Keratinocyte (primary cell): ENCODE results near the gene NLRC5. TPM values are rescaled to one million over a fixed set of nuclear protein-coding genes. Genes with fewer than 3 reads are reported as not detected.

ENCODE experiments used
- DNase-seq: peaks from one replicate; pipeline ENCODE4 v3.0.0-alpha.2; 2011; ENCODE audit warnings: low read depth, missing footprints, low spot score
- FAIRE-seq: peaks from 2 replicates; lab custom pipeline; 2011; peaks lifted over from hg19 to GRCh38; lab: Jason Lieb, UNC
- H2AFZ ChIP-seq: 2 replicates; pipeline ENCODE4 v1.6.0; 2012; ENCODE audit warnings: low read length, control low read depth, inconsistent platforms; ENCODE audit not compliant: control insufficient read depth
- H3K27ac ChIP-seq: 2 replicates; pipeline ENCODE4 v1.5.1; 2011; ENCODE audit warnings: low read length; ENCODE audit not compliant: control insufficient read depth, insufficient read depth
- H3K27me3 ChIP-seq: 3 replicates; pipeline ENCODE4 v1.6.0; 2011; ENCODE audit warnings: low read length; ENCODE audit not compliant: control insufficient read depth, insufficient read depth; ENCODE audit errors: extremely low read depth
- H3K36me3 ChIP-seq, 2 experiments: 2 replicates in 1 of 2; 3 replicates in 1 of 2; pipeline ENCODE4 v1.5.1; 2011; ENCODE audit warnings: low read length in 2 of 2, mild to moderate bottlenecking in 1 of 2; ENCODE audit not compliant: control insufficient read depth in 2 of 2, insufficient read depth in 2 of 2; ENCODE audit errors: extremely low read depth in 1 of 2
- H3K4me1 ChIP-seq: 3 replicates; pipeline ENCODE4 v1.5.1; 2011; ENCODE audit warnings: low read length; ENCODE audit not compliant: control insufficient read depth, insufficient read depth; ENCODE audit errors: extremely low read depth
- H3K4me2 ChIP-seq: 3 replicates; pipeline ENCODE4 v1.6.0; 2011; ENCODE audit warnings: low read depth, low read length; ENCODE audit not compliant: control insufficient read depth, insufficient read depth; ENCODE audit errors: extremely low read depth
- H3K4me3 ChIP-seq, 3 experiments: fragments of 200-600 bp in 1 of 3; sonication (generic) in 1 of 3; 2 replicates in 2 of 3; 3 replicates in 1 of 3; pipeline ENCODE4 v1.5.1; 2011 to 2016; ENCODE audit warnings: low read length in 3 of 3, mild to moderate bottlenecking in 3 of 3, control low read depth in 2 of 3, inconsistent platforms in 1 of 3, low read depth in 1 of 3, mixed read lengths in 1 of 3, mixed run types in 1 of 3, moderate library complexity in 1 of 3; ENCODE audit not compliant: control insufficient read depth in 2 of 3, insufficient read depth in 2 of 3; ENCODE audit errors: extremely low read depth in 1 of 3
- H3K79me2 ChIP-seq: 2 replicates; pipeline ENCODE4 v1.6.0; 2012; ENCODE audit warnings: low read length; ENCODE audit not compliant: control insufficient read depth, insufficient read depth
- H3K9ac ChIP-seq: 3 replicates; pipeline ENCODE4 v1.6.0; 2011; ENCODE audit warnings: low read length; ENCODE audit not compliant: control insufficient read depth, insufficient read depth; ENCODE audit errors: extremely low read depth
- H3K9me1 ChIP-seq: 3 replicates; pipeline ENCODE4 v1.6.0; 2011; ENCODE audit warnings: low read length; ENCODE audit not compliant: control insufficient read depth, insufficient read depth; ENCODE audit errors: extremely low read depth
- H3K9me3 ChIP-seq: 2 replicates; pipeline ENCODE4 v1.5.1; 2012; ENCODE audit warnings: low read depth, low read length; ENCODE audit not compliant: control insufficient read depth
- H4K20me1 ChIP-seq: 3 replicates; pipeline ENCODE4 v1.6.0; 2011; ENCODE audit warnings: low read length; ENCODE audit not compliant: control insufficient read depth, insufficient read depth; ENCODE audit errors: extremely low read depth
- EZH2 ChIP-seq: IDR thresholded peaks from one replicate; pipeline ENCODE4 v1.6.1; 2012; ENCODE audit warnings: inconsistent platforms, mild to moderate bottlenecking, low read length, moderate library complexity
- dilution Hi-C: fragments of 300-500 bp; cut with MboI; formaldehyde crosslinking; loops from one replicate; pipeline ENCODE4 v1.7.0; 2020; ENCODE audit warnings: low sequenced_read_pairs; ENCODE audit not compliant: extremely low pct_ligation_motif_present
- polyA plus RNA-seq, 5 experiments: library from polyadenylated mRNA; depleted of rRNA in 3 of 5; stranded (reverse) in 3 of 5; stranded (forward) in 1 of 5; unstranded in 1 of 5; fragments of >200 nt; gene quantifications; 1 replicate in 1 of 5; 2 replicates in 3 of 5; 3 replicates in 1 of 5; pipeline versions ENCODE4 v1.2.1 to v1.2.3, GENCODE V29; 2011 to 2012; ENCODE audit warnings: missing spikeins in 2 of 5, low read depth in 1 of 5, low replicate concordance in 1 of 5
- TF ChIP-seq, protein P1 (sequence below), 3 experiments: IDR thresholded peaks in 1 of 3; conservative IDR thresholded peaks in 1 of 3; optimal IDR thresholded peaks in 1 of 3; 2 replicates in 2 of 3; 3 replicates in 1 of 3; pipeline versions ENCODE3 to v1.5.1; 2011; ENCODE audit warnings: low read length in 3 of 3, mild to moderate bottlenecking in 3 of 3, moderate library complexity in 2 of 3, control low read depth in 1 of 3, inconsistent platforms in 1 of 3; ENCODE audit not compliant: insufficient read depth in 2 of 3; ENCODE audit errors: extremely low read depth in 1 of 3

Gene NLRC5
- polyA plus RNA-seq, 1 donor (not counting 4 experiments of a cell fraction or from before 2014, with no cell fraction given), result 7.8 TPM

DNA sequence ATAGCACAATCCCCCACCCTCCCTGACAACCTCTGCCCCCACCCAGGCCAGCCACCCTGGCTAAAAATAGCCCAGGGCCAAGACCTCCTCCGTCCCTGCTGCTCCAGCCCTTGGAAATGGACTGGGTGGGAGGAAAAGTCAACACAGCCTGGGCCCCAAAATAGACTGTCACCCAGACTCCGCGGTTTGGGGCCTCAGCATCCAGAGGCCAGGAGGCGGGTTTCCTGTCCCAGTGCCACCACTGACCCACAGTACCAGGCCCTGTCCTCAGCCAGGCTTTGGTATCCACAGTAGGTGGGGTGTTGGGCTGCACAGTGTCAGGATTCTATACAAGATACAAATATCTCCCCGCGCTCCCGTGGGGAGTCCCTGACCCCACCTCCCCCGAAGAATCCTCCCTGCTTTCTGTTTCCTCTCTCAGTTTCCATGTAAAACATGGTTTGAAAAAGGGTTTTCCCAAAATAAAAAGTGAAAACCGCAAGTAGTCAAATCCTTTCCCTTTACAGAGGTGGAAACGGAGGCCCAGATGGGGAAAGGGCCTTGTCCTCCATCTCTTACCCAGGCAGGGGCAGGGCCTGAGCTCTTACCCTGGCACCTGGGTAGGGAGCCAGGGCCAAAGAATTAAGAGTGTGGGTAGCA lies 123.2 kb downstream of the NLRC5 start:
- FAIRE-seq (no peak), DNase-seq (no peak)
- H3K9ac ChIP-seq, result no peak overlapping the region
- no peaks in the 10 kb centered on the region for H3K79me2 ChIP-seq
- H3K27me3 ChIP-seq, result no peaks in the 10 kb centered on the region
- H4K20me1 ChIP-seq, result no peaks in the 10 kb centered on the region
- H3K36me3 ChIP-seq, result no peaks in the 10 kb centered on the region
- no peak overlapping the region for H3K27ac ChIP-seq
- TF ChIP-seq, protein P1, sequence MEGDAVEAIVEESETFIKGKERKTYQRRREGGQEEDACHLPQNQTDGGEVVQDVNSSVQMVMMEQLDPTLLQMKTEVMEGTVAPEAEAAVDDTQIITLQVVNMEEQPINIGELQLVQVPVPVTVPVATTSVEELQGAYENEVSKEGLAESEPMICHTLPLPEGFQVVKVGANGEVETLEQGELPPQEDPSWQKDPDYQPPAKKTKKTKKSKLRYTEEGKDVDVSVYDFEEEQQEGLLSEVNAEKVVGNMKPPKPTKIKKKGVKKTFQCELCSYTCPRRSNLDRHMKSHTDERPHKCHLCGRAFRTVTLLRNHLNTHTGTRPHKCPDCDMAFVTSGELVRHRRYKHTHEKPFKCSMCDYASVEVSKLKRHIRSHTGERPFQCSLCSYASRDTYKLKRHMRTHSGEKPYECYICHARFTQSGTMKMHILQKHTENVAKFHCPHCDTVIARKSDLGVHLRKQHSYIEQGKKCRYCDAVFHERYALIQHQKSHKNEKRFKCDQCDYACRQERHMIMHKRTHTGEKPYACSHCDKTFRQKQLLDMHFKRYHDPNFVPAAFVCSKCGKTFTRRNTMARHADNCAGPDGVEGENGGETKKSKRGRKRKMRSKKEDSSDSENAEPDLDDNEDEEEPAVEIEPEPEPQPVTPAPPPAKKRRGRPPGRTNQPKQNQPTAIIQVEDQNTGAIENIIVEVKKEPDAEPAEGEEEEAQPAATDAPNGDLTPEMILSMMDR (optimal IDR thresholded peaks at IDR 0.05 in 1 of 3, IDR thresholded peaks at IDR 0.05 in 1 of 3, conservative IDR thresholded peaks at IDR 0.05 in 1 of 3; ENCODE audit: extremely low read depth in 1 of 3, insufficient read depth in 2 of 3, low read length in 3 of 3), result no peak
- no peak for TF ChIP-seq EZH2
- no peaks in the 10 kb centered on the region for H3K9me1 ChIP-seq
- no peaks in the 10 kb centered on the region for H3K4me1 ChIP-seq
- dilution Hi-C loops, result no loop called here
- no peak overlapping the region for H2AFZ ChIP-seq
- H3K4me2 ChIP-seq, result no peak overlapping the region
- H3K9me3 ChIP-seq, result no peaks in the 10 kb centered on the region
- no peak overlapping the region for H3K4me3 ChIP-seq

DNA sequence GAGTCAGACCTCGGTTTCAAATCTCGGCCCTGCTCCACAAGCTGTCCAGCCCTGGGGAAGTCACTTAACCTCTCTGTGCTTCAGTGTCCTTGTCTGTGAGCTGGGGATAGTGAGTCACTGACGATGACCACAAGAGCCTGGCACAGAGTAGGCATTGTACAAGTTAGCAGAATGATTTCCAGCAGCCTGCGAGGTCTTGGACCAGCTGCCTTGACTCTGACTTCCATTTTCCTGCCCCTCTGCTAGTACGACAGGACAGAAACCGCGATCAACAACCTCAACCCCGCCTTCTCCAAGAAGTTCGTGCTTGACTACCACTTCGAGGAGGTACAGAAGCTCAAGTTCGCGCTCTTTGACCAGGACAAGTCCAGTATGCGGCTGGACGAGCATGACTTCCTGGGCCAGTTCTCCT lies 123.7 kb downstream of the NLRC5 start:
- dilution Hi-C loops, result no loop called here
- TF ChIP-seq EZH2, result no peak
- TF ChIP-seq, protein P1 (optimal IDR thresholded peaks at IDR 0.05 in 1 of 3, IDR thresholded peaks at IDR 0.05 in 1 of 3, conservative IDR thresholded peaks at IDR 0.05 in 1 of 3; ENCODE audit: extremely low read depth in 1 of 3, insufficient read depth in 2 of 3, low read length in 3 of 3), result no peak

More for the DNA sequence above, 123.7 kb downstream of the NLRC5 start:
- H3K36me3 ChIP-seq, result no peaks in the 10 kb centered on the region
- DNase-seq (no peak), FAIRE-seq (no peak)
- no peak overlapping the region for H2AFZ ChIP-seq
- H4K20me1 ChIP-seq, result no peaks in the 10 kb centered on the region
- H3K4me3 ChIP-seq, result no peak overlapping the region
- no peak overlapping the region for H3K4me2 ChIP-seq
- H3K9me3 ChIP-seq, result no peaks in the 10 kb centered on the region
- H3K4me1 ChIP-seq, result no peaks in the 10 kb centered on the region
- H3K79me2 ChIP-seq, result no peaks in the 10 kb centered on the region
- no peaks in the 10 kb centered on the region for H3K27me3 ChIP-seq
- no peaks in the 10 kb centered on the region for H3K9me1 ChIP-seq
- H3K27ac ChIP-seq, result no peak overlapping the region
- no peak overlapping the region for H3K9ac ChIP-seq
